Measurements from ENCODE around the gene DOK5.

DOK5 gene

GRCh38 chr20:54608039-54608745 is 132.8 kb downstream of the DOK5 start:
- peaks cover 9% of the 10 kb centered on the region for H3K4me1 Mint-ChIP-seq
- no peak overlapping the region for H3K27ac Mint-ChIP-seq
- ATAC-seq (ENCODE audit: low read depth) (no peak), DNase-seq (ENCODE audit: low spot score in 2 of 2) (no peak)
- H3K9me3 Mint-ChIP-seq: no peaks in the 10 kb centered on the region
- H3K36me3 Mint-ChIP-seq: peaks cover 3% of the 10 kb centered on the region
- no peak overlapping the region for H3K4me3 Mint-ChIP-seq
- H3K27me3 Mint-ChIP-seq: peaks cover 1% of the 10 kb centered on the region

DNA sequence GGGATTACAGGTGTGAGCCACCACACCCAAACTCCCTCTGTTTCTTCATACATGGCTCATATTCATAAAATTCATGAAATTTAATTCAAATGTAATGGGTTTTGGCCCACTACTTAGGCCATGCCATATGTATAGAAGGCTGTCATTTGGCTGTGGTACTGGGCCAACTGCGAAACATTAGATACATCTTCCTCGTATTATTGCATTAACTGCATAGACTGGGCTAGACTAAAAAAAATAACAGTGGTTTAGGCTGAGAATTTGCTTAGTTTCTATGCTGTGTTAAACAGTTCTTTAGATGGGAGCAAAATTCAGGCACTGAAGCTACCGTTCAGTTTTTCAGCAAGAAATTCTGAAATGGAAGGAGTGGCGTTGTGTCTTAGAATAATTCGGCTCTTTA is 133.6 kb downstream of the DOK5 start:
- H3K9me3 Mint-ChIP-seq: no peaks in the 10 kb centered on the region
- peaks cover 3% of the 10 kb centered on the region for H3K36me3 Mint-ChIP-seq
- no peak for ATAC-seq (ENCODE audit: low read depth)
- H3K4me3 Mint-ChIP-seq: no peak overlapping the region
- peaks cover 9% of the 10 kb centered on the region for H3K4me1 Mint-ChIP-seq
- DNase-seq (ENCODE audit: low spot score in 2 of 2): no peak
- H3K27me3 Mint-ChIP-seq: peaks cover 1% of the 10 kb centered on the region
- H3K27ac Mint-ChIP-seq: no peak overlapping the region

DNA sequence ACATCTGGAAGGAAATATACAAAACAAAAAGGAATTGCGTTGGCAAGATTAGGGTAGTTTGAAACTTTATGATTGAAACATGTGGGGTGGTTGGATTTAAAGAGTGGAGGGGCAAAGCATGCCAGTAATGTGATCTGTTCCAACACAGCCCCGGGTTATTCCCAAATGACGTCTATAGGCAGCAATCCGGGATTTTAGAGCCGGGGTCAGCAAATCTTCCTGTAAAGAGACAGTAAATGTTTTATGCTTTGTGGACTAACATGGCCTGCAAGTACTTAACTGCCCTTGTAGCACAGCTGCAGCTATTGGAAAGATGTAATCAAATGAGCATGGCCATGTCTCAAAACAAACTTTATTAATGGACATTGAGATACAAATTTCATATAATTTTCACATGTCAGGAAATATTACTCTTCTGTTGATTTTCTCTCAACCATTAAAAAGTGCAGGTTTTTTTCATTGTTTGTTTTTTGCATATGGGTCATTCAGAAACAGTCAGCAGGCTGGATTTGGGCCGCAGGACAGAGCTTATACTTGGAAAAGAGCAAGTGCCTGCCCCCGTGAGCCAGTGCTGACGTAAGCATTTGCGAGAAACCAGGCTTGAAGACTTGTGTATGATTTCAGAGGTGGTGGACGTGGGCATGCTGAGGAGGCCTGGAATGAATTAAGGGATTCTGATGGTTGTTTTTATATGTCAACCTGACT is 136.5 kb downstream of the DOK5 start:
- no peaks in the 10 kb centered on the region for H3K9me3 Mint-ChIP-seq
- H3K4me1 Mint-ChIP-seq: peaks cover 3% of the 10 kb centered on the region
- no peaks in the 10 kb centered on the region for H3K36me3 Mint-ChIP-seq
- ATAC-seq (ENCODE audit: low read depth) (no peak), DNase-seq (ENCODE audit: low spot score in 2 of 2) (no peak)
- peaks cover 1% of the 10 kb centered on the region for H3K27me3 Mint-ChIP-seq
- H3K27ac Mint-ChIP-seq: no peak overlapping the region
- H3K4me3 Mint-ChIP-seq: no peak overlapping the region

DNA sequence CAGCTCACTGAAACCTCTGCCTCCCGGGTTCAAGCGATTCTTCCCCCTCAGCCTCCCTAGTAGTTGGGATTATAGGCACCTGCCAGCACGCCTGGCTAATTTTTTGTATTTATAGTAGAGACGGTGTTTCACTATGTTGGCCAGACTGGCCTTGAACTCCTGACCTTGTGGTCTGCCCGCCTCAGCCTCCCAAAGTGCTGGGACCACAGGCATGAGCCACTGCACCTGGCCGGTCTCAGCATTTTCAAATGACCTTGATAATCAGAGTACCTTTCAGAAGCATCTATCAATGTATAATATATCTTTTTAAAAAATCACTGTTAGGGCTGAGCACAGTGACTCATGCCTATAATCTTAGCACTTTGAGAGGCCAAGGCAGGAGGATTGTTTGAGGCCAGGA is 143.0 kb downstream of the DOK5 start:
- no peaks in the 10 kb centered on the region for H3K36me3 Mint-ChIP-seq
- ATAC-seq (ENCODE audit: low read depth): no peak
- DNase-seq (ENCODE audit: low spot score in 2 of 2): no peak
- H3K27ac Mint-ChIP-seq: no peak overlapping the region
- peaks cover 12% of the 10 kb centered on the region for H3K27me3 Mint-ChIP-seq
- H3K9me3 Mint-ChIP-seq: no peaks in the 10 kb centered on the region
- no peak overlapping the region for H3K4me3 Mint-ChIP-seq
- no peaks in the 10 kb centered on the region for H3K4me1 Mint-ChIP-seq

DNA sequence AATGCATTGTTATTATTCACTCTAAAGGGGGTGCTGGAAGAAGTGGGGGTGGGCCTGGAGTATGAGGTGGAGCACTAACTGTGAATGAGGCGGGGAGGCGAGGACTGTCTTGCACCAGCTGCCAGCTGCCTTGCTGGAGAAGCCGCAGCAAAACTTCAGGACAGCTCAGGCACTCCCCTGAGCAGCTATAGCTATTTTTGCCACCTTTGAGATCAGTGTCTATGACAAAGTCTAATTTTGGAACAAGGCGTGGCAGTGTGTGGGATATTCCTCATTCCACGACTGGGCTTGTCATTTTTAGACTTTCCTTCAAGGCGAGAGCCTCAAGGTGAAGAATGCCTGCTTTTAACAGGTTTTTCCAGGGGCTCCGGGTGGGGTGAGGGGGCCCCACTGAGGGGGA is 143.8 kb downstream of the DOK5 start:
- H3K27ac Mint-ChIP-seq: no peak overlapping the region
- no peaks in the 10 kb centered on the region for H3K9me3 Mint-ChIP-seq
- DNase-seq (ENCODE audit: low spot score in 2 of 2) (no peak), ATAC-seq (ENCODE audit: low read depth) (no peak)
- no peaks in the 10 kb centered on the region for H3K36me3 Mint-ChIP-seq
- H3K4me1 Mint-ChIP-seq: no peaks in the 10 kb centered on the region
- H3K4me3 Mint-ChIP-seq: no peak overlapping the region
- peaks cover 13% of the 10 kb centered on the region for H3K27me3 Mint-ChIP-seq

- Mint-ChIP-seq H3K36me3 (no peaks in the 10 kb centered on the region), H3K4me1 (no peaks in the 10 kb centered on the region), H3K27ac (no peak overlapping the region), H3K4me3 (no peak overlapping the region), H3K9me3 (no peaks in the 10 kb centered on the region), H3K27me3 (peaks cover 13% of the 10 kb centered on the region)
- DNase-seq (ENCODE audit: low spot score in 2 of 2) (no peak), ATAC-seq (ENCODE audit: low read depth) (no peak)
Observed at GRCh38 chr20:54619682-54620081, 144.3 kb downstream of the DOK5 start.

GRCh38 chr20:54620611-54621010 is 145.2 kb downstream of the DOK5 start:
- Mint-ChIP-seq H3K4me3 (no peak overlapping the region), H3K36me3 (no peaks in the 10 kb centered on the region), H3K4me1 (no peaks in the 10 kb centered on the region), H3K27me3 (peaks cover 12% of the 10 kb centered on the region), H3K9me3 (no peaks in the 10 kb centered on the region), H3K27ac (no peak overlapping the region)
- DNase-seq (ENCODE audit: low spot score in 2 of 2) (no peak), ATAC-seq (ENCODE audit: low read depth) (no peak)

- DNase-seq (ENCODE audit: low spot score in 2 of 2) (no peak), ATAC-seq (ENCODE audit: low read depth) (no peak)
- Mint-ChIP-seq H3K27me3 (peaks cover 15% of the 10 kb centered on the region), H3K27ac (no peak overlapping the region), H3K36me3 (no peaks in the 10 kb centered on the region), H3K9me3 (no peaks in the 10 kb centered on the region), H3K4me1 (no peaks in the 10 kb centered on the region), H3K4me3 (no peak overlapping the region)
Observed at GRCh38 chr20:54622333-54623295, 147.2 kb downstream of the DOK5 start.

GRCh38 chr20:54623991-54624569 is 148.7 kb downstream of the DOK5 start:
- ATAC-seq (ENCODE audit: low read depth): no peak
- Mint-ChIP-seq H3K9me3 (no peaks in the 10 kb centered on the region), H3K36me3 (no peaks in the 10 kb centered on the region), H3K27ac (no peak overlapping the region), H3K4me1 (no peaks in the 10 kb centered on the region), H3K4me3 (no peak overlapping the region), H3K27me3 (peaks cover 12% of the 10 kb centered on the region)
- DNase-seq (ENCODE audit: low spot score in 2 of 2): no peak

DNA sequence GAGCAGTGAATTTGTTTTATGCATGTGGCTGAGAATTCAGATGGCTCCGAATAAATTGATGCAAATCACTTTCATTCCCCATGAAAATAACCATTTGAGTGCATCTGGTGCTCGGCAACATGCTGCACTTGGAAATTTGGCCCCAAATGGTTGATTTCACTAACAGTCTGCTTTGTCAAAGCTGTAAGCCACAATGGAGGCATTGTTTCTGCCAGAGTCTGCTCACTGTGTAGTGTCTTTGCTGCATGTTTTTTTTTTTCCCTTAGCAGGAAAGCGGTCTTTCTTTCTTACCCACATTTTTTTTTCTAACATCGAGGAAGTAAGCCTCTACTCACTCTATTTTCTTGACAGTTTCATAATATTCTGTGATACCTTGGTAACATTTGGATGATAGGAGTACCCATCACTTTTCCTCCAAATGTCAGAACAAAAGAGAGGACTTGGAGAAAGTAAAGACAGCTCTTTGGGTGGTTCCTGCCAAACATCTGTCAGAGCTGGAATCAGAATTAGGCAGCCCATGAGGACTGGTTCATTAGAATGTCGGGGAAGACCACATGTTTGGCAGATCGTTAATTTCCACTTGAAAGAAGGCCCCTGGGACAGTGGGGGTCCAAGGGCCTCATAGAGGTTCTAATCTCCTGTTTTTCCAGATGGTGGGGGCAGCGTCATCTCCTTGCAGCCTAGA is 149.5 kb downstream of the DOK5 start:
- no peak overlapping the region for H3K4me3 Mint-ChIP-seq
- H3K27ac Mint-ChIP-seq: no peak overlapping the region
- no peak for ATAC-seq (ENCODE audit: low read depth)
- H3K4me1 Mint-ChIP-seq: no peaks in the 10 kb centered on the region
- H3K9me3 Mint-ChIP-seq: no peaks in the 10 kb centered on the region
- H3K36me3 Mint-ChIP-seq: no peaks in the 10 kb centered on the region
- no peak for DNase-seq (ENCODE audit: low spot score in 2 of 2)
- H3K27me3 Mint-ChIP-seq: peaks cover 12% of the 10 kb centered on the region

DNA sequence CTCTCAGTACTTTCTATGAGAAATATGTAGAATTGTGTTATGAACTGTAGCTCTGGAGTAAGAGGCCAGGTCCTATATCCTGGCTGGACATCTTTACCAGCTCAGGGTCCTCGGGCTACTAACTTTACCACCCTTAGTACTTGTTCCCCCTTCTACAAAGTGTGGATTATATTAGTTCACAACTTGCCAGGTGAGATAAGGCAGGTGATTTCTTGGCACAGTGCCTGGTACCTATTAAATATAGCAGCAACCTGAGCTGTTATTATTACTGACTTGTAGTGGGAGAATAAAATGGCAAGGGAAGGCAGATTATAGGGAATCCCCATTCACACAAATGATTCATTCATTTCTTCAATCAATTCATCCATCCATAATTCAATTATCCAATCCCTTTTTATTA is 150.1 kb downstream of the DOK5 start:
- ATAC-seq (ENCODE audit: low read depth) (no peak), DNase-seq (ENCODE audit: low spot score in 2 of 2) (no peak)

DNA sequence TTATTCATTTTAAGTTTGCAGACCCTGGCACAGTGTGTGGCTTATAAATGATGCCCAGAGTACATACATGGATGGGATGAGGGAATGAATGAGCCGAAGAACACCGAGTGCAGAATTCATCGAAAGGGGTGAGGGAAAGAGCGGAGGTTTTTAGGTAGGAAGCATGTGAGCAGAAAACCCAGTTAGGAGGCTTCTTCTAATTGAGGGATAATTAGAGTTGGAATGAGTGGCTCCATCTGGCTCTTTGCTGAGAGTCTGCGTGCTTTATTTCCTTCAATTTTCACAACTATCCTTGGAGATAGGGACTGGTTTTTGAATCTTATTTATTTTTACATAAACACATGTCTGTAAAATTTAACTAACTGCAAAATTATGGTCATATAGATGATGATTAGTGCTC is 150.7 kb downstream of the DOK5 start:
- DNase-seq (ENCODE audit: low spot score in 2 of 2) (no peak), ATAC-seq (ENCODE audit: low read depth) (no peak)
- H3K4me3 Mint-ChIP-seq: no peak overlapping the region
- no peaks in the 10 kb centered on the region for H3K4me1 Mint-ChIP-seq
- H3K36me3 Mint-ChIP-seq: no peaks in the 10 kb centered on the region
- H3K9me3 Mint-ChIP-seq: no peaks in the 10 kb centered on the region
- peaks cover 11% of the 10 kb centered on the region for H3K27me3 Mint-ChIP-seq
- H3K27ac Mint-ChIP-seq: no peak overlapping the region

More for the DNA sequence above, 150.1 kb downstream of the DOK5 start:
- no peak overlapping the region for H3K4me3 Mint-ChIP-seq
- no peaks in the 10 kb centered on the region for H3K4me1 Mint-ChIP-seq
- H3K27ac Mint-ChIP-seq: no peak overlapping the region
- peaks cover 14% of the 10 kb centered on the region for H3K27me3 Mint-ChIP-seq
- H3K36me3 Mint-ChIP-seq: no peaks in the 10 kb centered on the region
- H3K9me3 Mint-ChIP-seq: no peaks in the 10 kb centered on the region

GRCh38 chr20:54629632-54630031 is 154.2 kb downstream of the DOK5 start:
- H3K36me3 Mint-ChIP-seq: no peaks in the 10 kb centered on the region
- peaks cover 6% of the 10 kb centered on the region for H3K27me3 Mint-ChIP-seq
- peaks cover 11% of the 10 kb centered on the region for H3K4me1 Mint-ChIP-seq
- DNase-seq (ENCODE audit: low spot score in 2 of 2) (no peak), ATAC-seq (ENCODE audit: low read depth) (no peak)
- no peak overlapping the region for H3K27ac Mint-ChIP-seq
- no peak overlapping the region for H3K4me3 Mint-ChIP-seq
- no peaks in the 10 kb centered on the region for H3K9me3 Mint-ChIP-seq

All from memory B cell (primary cell).